Endodermal cell (in vitro differentiated cells): Measurements from ENCODE around the gene COL4A5. TPM values are rescaled to one million over a fixed set of nuclear protein-coding genes. Genes with fewer than 3 reads are reported as not detected.

Source experiments
- DNase-seq: peaks from one replicate; pipeline ENCODE4 v3.0.0-alpha.2; 2017
- H3K27ac ChIP-seq: 2 replicates; pipeline ENCODE4 v1.5.1; 2013; ENCODE audit warnings: mild to moderate bottlenecking, low read depth, low read length, moderate library complexity
- H3K27me3 ChIP-seq: 2 replicates; pipeline ENCODE4 v1.6.1; 2013; ENCODE audit warnings: mild to moderate bottlenecking, low read length, moderate library complexity; ENCODE audit not compliant: insufficient read depth, control insufficient read depth, poor library complexity, severe bottlenecking
- H3K36me3 ChIP-seq: 2 replicates; pipeline ENCODE4 v1.7.0; 2013; ENCODE audit warnings: mild to moderate bottlenecking, low read length, moderate library complexity; ENCODE audit not compliant: control insufficient read depth, insufficient read depth
- H3K4me1 ChIP-seq: one replicate; pipeline ENCODE4 v1.7.0; 2013; ENCODE audit warnings: low read length; ENCODE audit not compliant: control insufficient read depth, insufficient read depth
- H3K4me3 ChIP-seq: 2 replicates; pipeline ENCODE4 v1.5.1; 2013; ENCODE audit warnings: mild to moderate bottlenecking, low read length, moderate library complexity
- H3K9ac ChIP-seq: 2 replicates; pipeline ENCODE4 v1.6.1; 2013; ENCODE audit warnings: mild to moderate bottlenecking, low read length, moderate library complexity; ENCODE audit not compliant: poor library complexity, severe bottlenecking; ENCODE audit errors: extremely low read depth
- H3K9me3 ChIP-seq: 2 replicates; pipeline ENCODE4 v1.6.1; 2013; ENCODE audit warnings: mild to moderate bottlenecking, low read length, moderate library complexity; ENCODE audit not compliant: control insufficient read depth
- H3K27ac Mint-ChIP-seq: 2 replicates; pipeline ENCODE4 v1.8.0; 2020; ENCODE audit warnings: mixed read lengths
- H3K27me3 Mint-ChIP-seq: 2 replicates; pipeline ENCODE4 v1.8.0; 2021; ENCODE audit warnings: mild to moderate bottlenecking, mixed read lengths; ENCODE audit not compliant: insufficient read depth
- H3K36me3 Mint-ChIP-seq: 2 replicates; pipeline ENCODE4 v1.8.0; 2020; ENCODE audit warnings: low read depth, mixed read lengths
- H3K4me1 Mint-ChIP-seq: 2 replicates; pipeline ENCODE4 v1.8.0; 2020; ENCODE audit warnings: mixed read lengths
- H3K4me3 Mint-ChIP-seq: 2 replicates; pipeline ENCODE4 v1.8.0; 2020; ENCODE audit warnings: mild to moderate bottlenecking, moderate library complexity, mixed read lengths
- H3K9me3 Mint-ChIP-seq: 2 replicates; pipeline ENCODE4 v1.8.0; 2020; ENCODE audit warnings: mild to moderate bottlenecking, mixed read lengths
- WGBS, 2 experiments: methylation state at CpG; one replicate each; pipeline versions ENCODE4 v1.1.5 to v1.1.7; 2013; ENCODE audit warnings: missing lambda C conversion rate in 2 of 2, mixed read lengths in 1 of 2; ENCODE audit not compliant: insufficient coverage in 1 of 2, insufficient read length in 1 of 2; 5-methylcytosine and 5-hydroxymethylcytosine counted together
- total RNA-seq, 2 donors: library from RNA; stranded (reverse); fragmentation: NEBNext Ultra II Directional in 1 of 2; extraction: Animal tissue kit (Norgen Biotek cat#: 25700) in 1 of 2; gene quantifications; 2 replicates in 1 of 2; 3 replicates in 1 of 2; pipeline ENCODE4 v1.2.1, GENCODE V29; 2021
- TF ChIP-seq, protein P1 (sequence below): fragments of 200-600 bp; sonication (generic); conservative IDR thresholded peaks from 2 replicates; pipeline ENCODE4 v1.5.0; 2021; ENCODE audit warnings: antibody characterized with exemption, mild to moderate bottlenecking

The COL4A5 gene
- total RNA-seq, 2 donors from 2014 or later, result 212 to 365 TPM

DNA sequence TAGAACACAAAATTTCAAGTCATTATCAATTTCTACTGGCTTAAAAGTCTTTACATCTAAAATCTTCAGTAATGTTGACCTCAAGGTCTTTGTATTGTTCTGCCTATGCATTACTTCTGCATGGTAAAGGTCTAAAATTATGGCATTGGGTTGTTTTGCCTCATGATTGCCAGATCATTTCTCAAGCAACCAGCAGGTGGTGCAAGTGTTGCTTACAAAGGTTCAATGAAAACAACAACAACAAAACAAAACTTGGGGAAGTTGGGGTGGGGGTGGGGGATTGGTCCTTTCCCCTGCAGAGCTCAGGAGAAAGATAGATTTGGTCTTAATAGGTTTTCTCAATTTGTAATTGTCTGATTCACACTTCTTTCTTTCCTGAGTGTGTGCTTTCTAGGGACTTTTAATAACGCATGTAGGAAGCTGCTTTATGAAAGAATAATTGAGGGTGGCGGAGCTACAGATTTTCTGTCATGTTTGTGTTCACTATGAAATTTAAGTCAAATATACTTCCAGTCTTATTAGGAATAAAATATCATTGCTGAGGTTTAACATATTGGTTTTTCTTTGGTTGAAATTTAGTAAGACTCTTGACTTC lies 145.1 kb downstream of the COL4A5 start:
- no CpG with 5 or more reads among the region's 2 CpGs for WGBS, 2 experiments
- Histone ChIP-seq H3K36me3 (peaks cover 42% of the 10 kb centered on the region), H3K9me3 (peaks cover 7% of the 10 kb centered on the region), H3K4me1 (no peaks in the 10 kb centered on the region), H3K27ac (no peak overlapping the region), H3K9ac (no peak overlapping the region), H3K4me3 (no peak overlapping the region), H3K27me3 (no peaks in the 10 kb centered on the region)
- Mint-ChIP-seq H3K36me3 (peaks cover 65% of the 10 kb centered on the region), H3K4me3 (no peak overlapping the region), H3K27ac (no peak overlapping the region), H3K9me3 (peaks cover 5% of the 10 kb centered on the region), H3K4me1 (peaks cover 19% of the 10 kb centered on the region), H3K27me3 (no peaks in the 10 kb centered on the region)
- TF ChIP-seq, protein P1, sequence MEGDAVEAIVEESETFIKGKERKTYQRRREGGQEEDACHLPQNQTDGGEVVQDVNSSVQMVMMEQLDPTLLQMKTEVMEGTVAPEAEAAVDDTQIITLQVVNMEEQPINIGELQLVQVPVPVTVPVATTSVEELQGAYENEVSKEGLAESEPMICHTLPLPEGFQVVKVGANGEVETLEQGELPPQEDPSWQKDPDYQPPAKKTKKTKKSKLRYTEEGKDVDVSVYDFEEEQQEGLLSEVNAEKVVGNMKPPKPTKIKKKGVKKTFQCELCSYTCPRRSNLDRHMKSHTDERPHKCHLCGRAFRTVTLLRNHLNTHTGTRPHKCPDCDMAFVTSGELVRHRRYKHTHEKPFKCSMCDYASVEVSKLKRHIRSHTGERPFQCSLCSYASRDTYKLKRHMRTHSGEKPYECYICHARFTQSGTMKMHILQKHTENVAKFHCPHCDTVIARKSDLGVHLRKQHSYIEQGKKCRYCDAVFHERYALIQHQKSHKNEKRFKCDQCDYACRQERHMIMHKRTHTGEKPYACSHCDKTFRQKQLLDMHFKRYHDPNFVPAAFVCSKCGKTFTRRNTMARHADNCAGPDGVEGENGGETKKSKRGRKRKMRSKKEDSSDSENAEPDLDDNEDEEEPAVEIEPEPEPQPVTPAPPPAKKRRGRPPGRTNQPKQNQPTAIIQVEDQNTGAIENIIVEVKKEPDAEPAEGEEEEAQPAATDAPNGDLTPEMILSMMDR, result peak; percentile 69
- DNase-seq, result peak; percentile 79

- 96% methylated on average over 2 of the region's 3 CpGs; no CpG with 5 or more reads in 1 of the 2 experiments for WGBS, 2 experiments
- Mint-ChIP-seq H3K27me3 (no peaks in the 10 kb centered on the region), H3K9me3 (no peaks in the 10 kb centered on the region), H3K4me3 (no peak overlapping the region), H3K4me1 (no peaks in the 10 kb centered on the region), H3K36me3 (peaks cover 57% of the 10 kb centered on the region), H3K27ac (no peak overlapping the region)
- no peak overlapping the region for H3K4me3 ChIP-seq
- TF ChIP-seq, protein P1, result no peak
- H3K9ac ChIP-seq, result no peak overlapping the region
- no peak overlapping the region for H3K27ac ChIP-seq
- no peaks in the 10 kb centered on the region for H3K9me3 ChIP-seq
- H3K36me3 ChIP-seq, result peaks cover 51% of the 10 kb centered on the region
- H3K4me1 ChIP-seq, result no peaks in the 10 kb centered on the region
- DNase-seq, result no peak
- no peaks in the 10 kb centered on the region for H3K27me3 ChIP-seq
These were observed 150.9 kb downstream of the COL4A5 start for GRCh38 chrX:108590496-108590895.

DNA sequence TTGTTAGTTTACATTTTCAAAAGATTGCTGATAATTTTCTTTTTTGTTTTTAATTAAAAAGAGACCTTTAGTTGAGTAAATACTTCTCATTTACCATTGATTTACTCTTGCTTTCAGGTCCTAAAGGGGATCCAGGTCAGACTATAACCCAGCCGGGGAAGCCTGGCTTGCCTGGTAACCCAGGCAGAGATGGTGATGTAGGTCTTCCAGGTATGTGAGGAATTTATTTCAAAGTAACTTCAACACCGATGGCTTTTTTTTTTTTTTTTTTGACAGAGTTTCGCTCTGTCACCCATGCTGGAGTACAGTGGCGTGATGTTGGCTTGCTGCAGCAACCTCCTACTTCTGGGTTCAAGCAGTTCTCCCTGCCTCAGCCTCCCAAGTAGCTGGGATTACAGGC lies 161.6 kb downstream of the COL4A5 start:
- Mint-ChIP-seq H3K27ac (no peak overlapping the region), H3K9me3 (no peaks in the 10 kb centered on the region), H3K4me1 (no peaks in the 10 kb centered on the region), H3K4me3 (no peak overlapping the region), H3K27me3 (no peaks in the 10 kb centered on the region), H3K36me3 (peaks cover 68% of the 10 kb centered on the region)
- Histone ChIP-seq H3K36me3 (peaks cover 57% of the 10 kb centered on the region), H3K9me3 (no peaks in the 10 kb centered on the region), H3K27ac (no peak overlapping the region), H3K9ac (no peak overlapping the region), H3K27me3 (no peaks in the 10 kb centered on the region), H3K4me3 (no peak overlapping the region), H3K4me1 (no peaks in the 10 kb centered on the region)
- TF ChIP-seq, protein P1, result no peak
- WGBS, 2 experiments, result 97% methylated on average over 4 of the region's 4 CpGs; no CpG with 5 or more reads in 1 of the 2 experiments
- DNase-seq, result peak; percentile 59
